OCI-LY3 (cell line): Measurements from ENCODE around the gene GUCY1A1.

Source experiments
- H2AFZ ChIP-seq: fragments of 200-600, 300-600 bp; shearing (Covaris generic); 2 replicates; pipeline ENCODE4 v1.6.0; 2014; ENCODE audit warnings: antibody characterized with exemption, low read depth, low read length
- H3K27ac ChIP-seq: fragments of 200-600, 300-600 bp; sonication (generic); 2 replicates; pipeline ENCODE4 v1.5.1; 2014; ENCODE audit warnings: mild to moderate bottlenecking, low read length, moderate library complexity, mixed read lengths
- H3K27me3 ChIP-seq: fragments of 200-600, 300-600 bp; sonication (generic); 2 replicates; pipeline ENCODE4 v1.6.1; 2014; ENCODE audit warnings: low read depth, low read length, mixed read lengths
- H3K36me3 ChIP-seq: fragments of 200-600, 300-600 bp; sonication (generic); replicated peaks from 2 replicates; pipeline ENCODE3; 2014; ENCODE audit warnings: low read depth, low read length, mixed read lengths
- H3K4me1 ChIP-seq: fragments of 300-600, 200-600 bp; sonication (generic); 2 replicates; pipeline ENCODE4 v1.6.1; 2014; ENCODE audit warnings: low read length, mixed read lengths
- H3K4me2 ChIP-seq: fragments of 200-600, 300-600 bp; sonication (generic); 2 replicates; pipeline ENCODE4 v1.6.1; 2014; ENCODE audit warnings: low read length, mixed read lengths
- H3K4me3 ChIP-seq: fragments of 300-600, 200-600 bp; sonication (generic); 2 replicates; pipeline ENCODE4 v1.5.1; 2014; ENCODE audit warnings: antibody characterized with exemption, mild to moderate bottlenecking, low read length, moderate library complexity
- H3K79me2 ChIP-seq: fragments of 300-600, 200-600 bp; shearing (Covaris generic); 2 replicates; pipeline ENCODE4 v1.6.1; 2014; ENCODE audit warnings: mild to moderate bottlenecking, low read length, mixed read lengths
- H3K9ac ChIP-seq: fragments of 300-600, 200-600 bp; shearing (Covaris generic); 2 replicates; pipeline ENCODE4 v1.6.0; 2014; ENCODE audit warnings: mild to moderate bottlenecking, low read length, moderate library complexity
- H3K9me3 ChIP-seq: fragments of 200-600, 300-600 bp; shearing (Covaris generic); 2 replicates; pipeline ENCODE4 v1.6.1; 2014; ENCODE audit warnings: low read length, mixed read lengths; ENCODE audit not compliant: insufficient read depth
- H4K20me1 ChIP-seq: fragments of 200-600, 300-600 bp; sonication (generic); 2 replicates; pipeline ENCODE4 v1.6.1; 2016; ENCODE audit warnings: low read length, mixed read lengths; ENCODE audit not compliant: insufficient read depth
- EZH2phosphoT487 ChIP-seq: fragments of 200-600 bp; shearing (Covaris generic); IDR thresholded peaks from 2 replicates; pipeline ENCODE4 v1.6.1; 2018; ENCODE audit warnings: antibody characterized with exemption, mixed run types, low read depth
- TF ChIP-seq, protein P1 (sequence below): fragments of 200-600, 300-600 bp; sonication (generic); IDR thresholded peaks from 2 replicates; pipeline ENCODE4 v1.5.1; 2014; ENCODE audit warnings: antibody characterized with exemption, low read length, low read depth

The GUCY1A1 gene

DNA sequence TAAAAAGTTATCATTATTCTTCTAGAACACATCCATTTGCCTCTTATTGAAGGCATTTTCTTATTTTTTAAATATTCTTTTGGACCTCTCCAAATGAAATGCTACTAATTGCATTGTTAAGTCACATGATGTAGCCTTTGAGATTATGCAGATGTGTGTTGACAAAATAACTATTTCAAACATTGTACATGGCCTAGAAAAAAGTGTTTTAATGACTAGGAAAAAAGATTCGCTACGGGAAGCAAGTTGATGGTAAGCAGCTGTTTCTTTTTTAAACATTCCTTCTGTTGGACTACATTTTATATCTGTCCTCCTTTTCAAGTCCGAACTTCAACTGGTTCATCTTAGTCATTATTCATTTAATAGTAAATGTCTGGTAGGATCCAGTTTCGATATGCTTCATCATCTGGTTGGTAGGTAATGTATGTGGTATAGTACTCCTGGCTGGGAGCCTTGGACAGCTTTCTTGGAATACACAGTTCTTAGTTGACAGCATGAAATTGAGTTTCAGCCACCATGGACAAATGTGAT is 34.3 kb upstream of the GUCY1A1 start:
- H3K4me3 ChIP-seq = no peak overlapping the region

DNA sequence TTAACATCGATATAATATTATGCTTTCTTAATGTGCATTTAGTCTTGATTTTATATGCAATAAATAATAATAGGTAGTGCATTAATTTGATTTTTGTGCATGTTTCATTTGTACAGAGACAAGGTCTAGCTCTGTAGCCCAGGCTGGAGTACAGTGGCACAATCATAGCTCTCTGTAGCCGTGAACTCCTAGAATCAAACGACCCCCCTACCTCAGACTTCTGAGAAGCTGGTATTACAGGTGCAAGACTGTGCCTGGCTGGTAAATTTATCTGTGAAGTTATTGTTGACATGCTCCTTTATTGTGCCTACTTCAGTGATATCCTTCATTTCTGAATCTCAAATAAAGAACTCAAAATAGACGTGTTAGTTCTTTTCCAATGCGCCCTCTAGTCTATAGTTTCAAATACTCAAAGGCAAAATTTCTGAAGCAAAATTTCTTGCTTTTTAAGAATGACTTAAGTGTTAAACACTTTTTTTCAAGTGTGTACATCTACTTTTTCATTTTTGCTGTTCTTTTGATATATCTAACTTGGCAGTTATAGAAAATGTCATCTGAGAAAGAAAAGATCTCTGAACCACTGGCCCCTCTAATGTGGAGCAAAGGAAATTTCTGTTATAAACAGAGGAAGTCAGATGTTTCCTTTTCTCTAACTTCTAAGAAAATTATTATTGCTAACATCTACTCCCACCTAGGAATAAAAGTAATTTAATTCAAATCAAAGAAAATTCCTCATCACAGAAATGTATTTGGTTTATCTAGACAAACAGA is 28.3 kb upstream of the GUCY1A1 start:
- H3K79me2 ChIP-seq = no peaks in the 10 kb centered on the region
- no peak overlapping the region for H3K4me3 ChIP-seq
- H3K4me1 ChIP-seq = peaks cover 12% of the 10 kb centered on the region
- H2AFZ ChIP-seq = no peak overlapping the region
- H3K9ac ChIP-seq = no peak overlapping the region
- no peak for TF ChIP-seq EZH2phosphoT487
- TF ChIP-seq, protein P1, sequence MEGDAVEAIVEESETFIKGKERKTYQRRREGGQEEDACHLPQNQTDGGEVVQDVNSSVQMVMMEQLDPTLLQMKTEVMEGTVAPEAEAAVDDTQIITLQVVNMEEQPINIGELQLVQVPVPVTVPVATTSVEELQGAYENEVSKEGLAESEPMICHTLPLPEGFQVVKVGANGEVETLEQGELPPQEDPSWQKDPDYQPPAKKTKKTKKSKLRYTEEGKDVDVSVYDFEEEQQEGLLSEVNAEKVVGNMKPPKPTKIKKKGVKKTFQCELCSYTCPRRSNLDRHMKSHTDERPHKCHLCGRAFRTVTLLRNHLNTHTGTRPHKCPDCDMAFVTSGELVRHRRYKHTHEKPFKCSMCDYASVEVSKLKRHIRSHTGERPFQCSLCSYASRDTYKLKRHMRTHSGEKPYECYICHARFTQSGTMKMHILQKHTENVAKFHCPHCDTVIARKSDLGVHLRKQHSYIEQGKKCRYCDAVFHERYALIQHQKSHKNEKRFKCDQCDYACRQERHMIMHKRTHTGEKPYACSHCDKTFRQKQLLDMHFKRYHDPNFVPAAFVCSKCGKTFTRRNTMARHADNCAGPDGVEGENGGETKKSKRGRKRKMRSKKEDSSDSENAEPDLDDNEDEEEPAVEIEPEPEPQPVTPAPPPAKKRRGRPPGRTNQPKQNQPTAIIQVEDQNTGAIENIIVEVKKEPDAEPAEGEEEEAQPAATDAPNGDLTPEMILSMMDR = no peak
- no peak overlapping the region for H3K4me2 ChIP-seq
- H3K36me3 ChIP-seq = no peaks in the 10 kb centered on the region
- H3K27ac ChIP-seq = no peak overlapping the region
- no peaks in the 10 kb centered on the region for H3K27me3 ChIP-seq
- no peaks in the 10 kb centered on the region for H3K9me3 ChIP-seq
- H4K20me1 ChIP-seq = no peaks in the 10 kb centered on the region

More for the DNA sequence above, 34.3 kb upstream of the GUCY1A1 start:
- H3K9me3 ChIP-seq = no peaks in the 10 kb centered on the region
- no peak overlapping the region for H3K9ac ChIP-seq
- no peaks in the 10 kb centered on the region for H3K4me1 ChIP-seq
- no peaks in the 10 kb centered on the region for H4K20me1 ChIP-seq
- no peaks in the 10 kb centered on the region for H3K79me2 ChIP-seq
- H3K36me3 ChIP-seq = no peaks in the 10 kb centered on the region
- no peak overlapping the region for H3K4me2 ChIP-seq
- no peaks in the 10 kb centered on the region for H3K27me3 ChIP-seq
- H2AFZ ChIP-seq = no peak overlapping the region
- TF ChIP-seq, protein P1 = no peak
- no peak for TF ChIP-seq EZH2phosphoT487
- H3K27ac ChIP-seq = no peak overlapping the region

DNA sequence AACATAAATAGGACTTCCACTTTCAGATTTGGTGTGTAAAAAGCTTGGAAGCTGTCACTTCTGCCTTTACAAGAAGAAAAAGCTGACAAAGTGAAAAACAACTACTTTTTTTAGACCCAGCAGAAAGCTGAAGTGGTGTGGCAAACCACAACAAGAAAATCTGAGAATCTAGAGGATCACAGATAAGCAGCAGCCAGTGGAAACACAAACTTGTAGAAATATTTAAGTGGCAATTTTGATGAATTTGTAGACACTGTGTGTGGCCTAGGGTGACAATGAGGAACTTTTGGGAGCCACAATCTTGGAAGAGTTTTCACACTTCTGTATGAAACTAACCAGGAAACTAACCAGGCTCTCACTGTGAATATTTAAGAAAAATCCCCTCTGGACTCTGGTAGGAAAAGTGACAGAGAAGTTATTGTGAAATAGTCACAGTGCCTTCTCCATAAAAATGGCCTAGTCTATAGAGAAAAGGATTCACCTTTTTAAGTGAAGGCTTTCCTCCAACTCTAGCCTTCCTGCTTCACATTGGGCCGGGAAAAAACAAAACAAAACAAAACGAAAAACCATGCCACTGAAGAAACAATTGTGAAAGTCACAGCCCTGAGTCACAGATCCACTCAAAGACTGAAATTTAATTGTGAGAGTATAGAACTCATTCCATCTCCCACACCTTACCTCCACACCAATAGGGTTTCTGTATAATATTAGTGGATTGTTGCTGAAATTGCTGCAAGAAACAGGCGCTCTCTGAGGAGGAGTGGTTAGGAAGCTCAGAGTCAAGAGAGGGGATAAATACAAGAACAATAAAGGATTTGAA is 26.7 kb upstream of the GUCY1A1 start:
- no peak overlapping the region for H2AFZ ChIP-seq
- peak overlapping the region; percentile 25 for H3K4me2 ChIP-seq
- H3K27ac ChIP-seq = no peak overlapping the region
- no peaks in the 10 kb centered on the region for H3K36me3 ChIP-seq
- H3K9ac ChIP-seq = no peak overlapping the region
- peaks cover 12% of the 10 kb centered on the region for H3K4me1 ChIP-seq
- no peaks in the 10 kb centered on the region for H4K20me1 ChIP-seq
- H3K4me3 ChIP-seq = no peak overlapping the region
- TF ChIP-seq, protein P1 = no peak
- no peak for TF ChIP-seq EZH2phosphoT487
- no peaks in the 10 kb centered on the region for H3K27me3 ChIP-seq
- no peaks in the 10 kb centered on the region for H3K79me2 ChIP-seq
- H3K9me3 ChIP-seq = no peaks in the 10 kb centered on the region

DNA sequence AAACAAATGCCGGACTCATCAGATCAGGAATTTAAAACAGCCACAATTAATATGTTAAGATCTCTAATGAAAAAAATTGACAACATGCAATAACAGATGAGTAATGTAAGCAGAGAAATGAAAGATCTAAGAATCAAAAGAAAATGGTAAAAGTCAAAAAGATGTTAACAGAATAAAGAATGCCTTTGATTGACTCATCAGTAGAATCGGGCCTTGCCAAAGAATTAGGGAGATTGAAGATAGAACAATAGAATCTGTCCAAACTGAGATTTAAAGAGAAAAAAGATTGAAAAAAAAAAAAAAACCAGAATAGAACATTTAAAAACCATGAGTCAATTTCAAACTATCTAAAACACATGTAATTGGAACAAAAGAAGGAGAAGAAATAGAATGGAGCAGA is 25.9 kb upstream of the GUCY1A1 start:
- Histone ChIP-seq H3K27ac (no peak overlapping the region), H4K20me1 (no peaks in the 10 kb centered on the region), H3K79me2 (no peaks in the 10 kb centered on the region), H3K4me2 (no peak overlapping the region), H2AFZ (no peak overlapping the region), H3K4me1 (peaks cover 12% of the 10 kb centered on the region), H3K9ac (no peak overlapping the region), H3K36me3 (no peaks in the 10 kb centered on the region), H3K27me3 (no peaks in the 10 kb centered on the region), H3K4me3 (no peak overlapping the region), H3K9me3 (no peaks in the 10 kb centered on the region)
- TF ChIP-seq EZH2phosphoT487 = no peak
- TF ChIP-seq, protein P1 = no peak
